Left renal pelvis (tissue), 4 donors: Measurements from ENCODE around the gene BCL2L12. TPM values are rescaled to one million over a fixed set of nuclear protein-coding genes. Genes with fewer than 3 reads are reported as not detected.
"Not testable (repeated sequence)": the region's sequence is repeated elsewhere in the genome, so short reads cannot be mapped to it uniquely, and the experiment has no call there.

Source experiments
- DNase-seq, 4 donors: peaks; one replicate each; pipeline ENCODE4 v3.0.0-alpha.2; 2013; ENCODE audit warnings: low read depth in 4 of 4, low spot score in 3 of 4
- polyA plus RNA-seq, 4 donors: library from polyadenylated mRNA; unstranded; fragments of 120-200 nt; gene quantifications; one replicate each; pipeline ENCODE4 v1.2.1, GENCODE V29; 2013; ENCODE audit not compliant: insufficient read length in 4 of 4

The BCL2L12 gene
- 10 to 100 TPM; 20.6 to 36.1 (median 22.4) TPM for polyA plus RNA-seq

DNA sequence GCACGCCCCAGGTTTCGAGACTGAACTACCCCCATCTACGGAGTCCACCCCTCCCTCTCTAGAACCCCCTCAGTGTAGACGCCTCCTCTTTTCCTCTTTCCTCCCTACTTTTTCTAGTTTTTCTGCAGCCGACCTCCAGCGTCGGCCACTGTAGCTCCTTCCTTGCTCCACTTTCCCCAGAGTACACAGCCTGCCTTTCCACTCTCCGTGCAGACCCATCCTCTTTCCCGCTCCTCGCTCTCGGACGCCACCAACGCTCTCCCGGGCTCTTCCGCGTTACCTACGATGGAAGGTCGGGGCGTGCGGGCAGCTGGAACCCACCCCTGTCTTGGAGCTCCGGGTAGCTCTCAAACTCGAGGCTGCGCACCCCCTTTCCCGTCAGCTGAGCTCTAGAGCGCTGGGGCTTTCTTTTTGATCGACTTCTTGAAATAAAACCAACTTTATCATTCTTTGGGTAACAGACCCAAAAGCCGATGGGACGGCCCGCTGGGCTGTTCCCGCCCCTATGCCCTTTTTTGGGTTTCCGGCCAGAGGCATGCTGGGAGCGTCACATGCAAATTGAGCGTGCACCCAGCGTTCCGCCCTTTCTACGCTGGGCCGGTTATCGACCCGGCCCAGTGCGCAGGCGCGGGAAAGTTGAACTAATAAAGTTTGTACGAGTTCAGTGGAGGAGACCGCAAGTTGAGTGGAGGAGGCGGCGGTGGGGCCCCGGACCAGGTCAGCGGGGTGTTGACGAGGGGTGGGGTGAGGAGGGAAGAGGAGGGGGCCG, at the start of gene BCL2L12, which contains the start of gene IRF3:
Gene BCL2L12, plus strand, starts transcription at position 583 of the 769 bp plus-strand sequence. CDS start 760 bp downstream, outside the sequence.
Gene IRF3, minus strand, starts transcription at position 507 of the 769 bp plus-strand sequence. CDS start 1,019 bp downstream, outside the sequence.
- peak; percentile 93 to 96 (median 94) for DNase-seq

GRCh38 chr19:49616532-49616931, 49.2 kb upstream of the BCL2L12 start:
- DNase-seq: no peak

DNA sequence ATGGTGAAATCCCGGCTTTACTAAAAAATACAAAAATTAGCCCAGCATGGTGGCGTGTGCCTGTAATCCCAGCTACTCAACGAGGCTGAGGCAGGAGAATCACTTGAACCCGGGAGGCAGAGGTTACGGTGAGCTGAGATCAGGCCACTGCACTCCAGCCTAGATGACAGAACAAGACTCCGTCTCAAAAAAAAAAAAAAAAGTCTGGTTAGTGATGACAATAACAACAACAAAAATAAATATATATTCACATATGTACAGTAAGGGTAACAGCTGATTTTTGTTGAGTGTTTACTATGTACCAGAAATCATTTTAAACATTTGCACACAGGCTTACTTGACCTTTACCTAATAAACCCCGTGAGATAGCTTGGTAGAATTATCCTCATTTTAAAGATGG, 48.8 kb upstream of the BCL2L12 start:
- DNase-seq: no peak

- not testable (repeated sequence) for DNase-seq
Measured at GRCh38 chr19:49617860-49618259, 47.9 kb upstream of the BCL2L12 start.

GRCh38 chr19:49624967-49625910, 40.5 kb upstream of the BCL2L12 start:
- DNase-seq: no peak

GRCh38 chr19:49626226-49626625, 39.5 kb upstream of the BCL2L12 start:
- DNase-seq: no peak

GRCh38 chr19:49629659-49630058, 36.1 kb upstream of the BCL2L12 start:
- DNase-seq: no peak

DNA sequence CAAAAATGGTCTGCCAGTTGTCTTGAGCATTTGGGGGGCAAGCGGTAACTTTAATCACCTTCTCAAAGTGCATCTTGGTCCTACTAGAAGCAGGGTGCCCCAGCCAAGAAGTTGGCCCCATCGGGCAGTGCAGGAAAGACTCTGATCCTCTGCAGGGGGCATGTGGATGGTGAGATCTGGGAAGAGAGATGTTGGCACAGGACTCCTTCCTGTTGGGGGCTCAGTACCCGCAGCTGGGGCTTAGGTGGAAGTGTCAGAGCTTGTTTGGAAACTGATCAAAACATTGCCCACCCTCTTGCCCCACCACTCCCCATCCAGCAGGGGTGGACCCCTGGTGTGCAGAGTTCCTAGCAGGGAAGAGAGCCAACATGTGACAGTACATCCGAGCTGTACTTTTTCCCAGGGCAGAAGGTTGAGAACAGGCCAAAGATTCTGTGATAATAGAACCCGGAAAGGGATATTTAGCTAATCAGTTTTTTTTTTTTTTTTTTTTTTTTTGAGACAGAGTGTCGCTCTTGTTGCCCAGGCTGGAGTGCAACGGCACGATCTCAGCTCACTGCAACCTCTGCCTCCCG, 34.6 kb upstream of the BCL2L12 start:
- no peak for DNase-seq

GRCh38 chr19:49631610-49632192, 34.0 kb upstream of the BCL2L12 start:
- no peak for DNase-seq

GRCh38 chr19:49632576-49632975, 33.2 kb upstream of the BCL2L12 start:
- DNase-seq: no peak

DNA sequence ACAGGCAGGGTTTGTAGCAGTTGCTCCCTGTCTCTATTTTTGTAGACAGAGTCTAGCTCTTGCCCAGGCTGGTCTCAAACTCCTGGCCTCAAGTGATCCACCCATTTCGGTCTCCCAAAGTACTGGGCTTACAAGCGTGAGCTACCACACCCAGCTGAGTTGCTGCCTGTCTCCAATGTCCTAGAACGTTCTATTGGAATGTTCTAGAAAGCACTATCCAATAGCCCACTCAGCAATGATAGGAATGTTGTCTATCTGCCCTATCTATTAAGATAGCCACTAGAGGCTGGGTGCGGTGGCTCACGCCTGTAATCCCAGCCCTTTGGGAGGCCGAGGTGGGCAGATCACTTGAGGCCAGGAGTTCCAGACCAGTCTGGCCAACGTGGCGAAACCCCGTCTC, 32.5 kb upstream of the BCL2L12 start:
- DNase-seq: not testable (repeated sequence)

- no peak for DNase-seq
Measured at GRCh38 chr19:49635530-49636232, 30.1 kb upstream of the BCL2L12 start.

- no peak for DNase-seq
Measured at GRCh38 chr19:49636233-49636932, 29.4 kb upstream of the BCL2L12 start.

DNA sequence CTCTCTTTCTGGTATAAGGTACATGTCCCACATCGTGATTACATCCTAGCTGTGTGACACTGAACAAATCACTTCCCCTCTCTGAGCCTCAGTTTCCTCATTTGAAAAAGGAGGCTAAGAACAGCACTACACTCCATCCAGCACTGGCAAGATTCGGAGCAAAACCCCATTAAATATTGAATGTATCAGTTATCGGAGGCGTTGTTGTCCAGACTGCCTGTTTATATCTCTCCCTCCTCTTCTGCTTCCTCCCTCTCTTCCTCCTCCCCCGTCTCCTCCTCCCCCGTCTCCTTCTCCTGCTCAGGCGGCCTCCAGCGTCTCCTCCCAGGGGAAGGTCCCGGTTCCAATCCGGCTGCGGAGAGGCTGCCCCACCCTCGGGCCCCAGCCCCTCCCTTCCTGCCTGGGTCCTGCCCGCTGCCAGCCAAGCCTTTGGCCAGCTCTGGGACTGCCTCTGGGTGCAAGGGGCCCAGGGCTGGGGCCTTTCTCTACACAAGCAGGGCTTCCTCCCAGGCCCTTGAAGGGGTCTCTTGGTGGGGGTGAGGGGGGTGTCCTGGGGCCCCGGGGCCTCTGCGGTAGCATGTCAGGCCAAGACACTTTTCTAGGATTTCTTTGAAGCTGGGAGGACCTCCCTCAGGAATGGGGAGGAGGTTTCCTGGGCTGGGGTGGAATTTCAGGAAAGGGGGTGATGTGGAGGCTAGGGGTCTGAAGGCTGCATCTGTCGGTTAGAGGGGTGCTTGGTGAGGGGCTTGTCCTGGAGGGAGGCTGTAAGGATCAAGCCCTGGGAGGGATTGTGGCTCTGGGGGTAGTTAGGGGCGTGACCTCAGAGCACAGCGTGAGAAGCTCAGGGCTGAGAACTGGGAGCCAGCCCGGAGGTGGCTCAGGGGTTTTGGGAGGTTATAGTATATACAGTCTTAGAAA, 27.7 kb upstream of the BCL2L12 start:
- no peak for DNase-seq

GRCh38 chr19:49639401-49640112, 26.2 kb upstream of the BCL2L12 start:
- no peak for DNase-seq

- peak; percentile 99 to 100 (median 99) for DNase-seq
Measured at GRCh38 chr19:49640113-49640898, 25.4 kb upstream of the BCL2L12 start, which contains the start of gene RRAS. TSS of gene RRAS (minus strand) at chr19:49640143. CDS start at chr19:49640098, 45 bp downstream.
